Upper lobe of left lung (tissue), 6 donors: ENCODE data around the gene MEX3D. TPM values are rescaled to one million over a fixed set of nuclear protein-coding genes. Genes with fewer than 3 reads are reported as not detected.

Source experiments
- ATAC-seq, 2 donors: fragments of 200-7000 bp; cut with Tn5 transposase; one replicate each; pipeline ENCODE4 v1.9.1; 2022; ENCODE audit warnings: mild to moderate bottlenecking in 2 of 2, moderate library complexity in 2 of 2; ENCODE audit not compliant: low FRiP score in 2 of 2
- DNase-seq, 2 donors: peaks; one replicate each; pipeline ENCODE4 v3.0.0-alpha.2; 2019 to 2020
- H3K27ac ChIP-seq, 4 donors: fragments of 200-600 bp; sonication (generic); one replicate each; pipeline ENCODE4 v1.5.1; 2016 to 2019
- H3K27me3 ChIP-seq, 4 donors: fragments of 200-600 bp; sonication (generic); one replicate each; pipeline ENCODE4 v1.5.1; 2017 to 2019
- H3K36me3 ChIP-seq, 4 donors: fragments of 200-600 bp; sonication (generic); one replicate each; pipeline ENCODE4 v1.5.1; 2016 to 2019
- H3K4me1 ChIP-seq, 4 donors: fragments of 200-600 bp; sonication (generic); one replicate each; pipeline ENCODE4 v1.5.1; 2018 to 2019
- H3K4me3 ChIP-seq, 4 donors: fragments of 200-600 bp; sonication (generic); one replicate each; pipeline ENCODE4 v1.5.1; 2017 to 2019; ENCODE audit warnings: mild to moderate bottlenecking in 2 of 4, moderate library complexity in 1 of 4
- H3K9me3 ChIP-seq, 4 donors: fragments of 200-600 bp; sonication (generic); one replicate each; pipeline ENCODE4 v1.5.1; 2018 to 2019
- EP300 ChIP-seq, 4 donors: sonication (generic); formaldehyde crosslinking; IDR thresholded peaks; one replicate each; pipeline ENCODE4 v1.5.1; 2017; ENCODE audit warnings: antibody characterized with exemption in 4 of 4, control low read depth in 2 of 4
- POLR2A ChIP-seq, 4 donors: fragments of 450-650 bp; IDR thresholded peaks; one replicate each; pipeline ENCODE4 v1.5.1; 2016 to 2017; ENCODE audit warnings: antibody characterized with exemption in 4 of 4, mild to moderate bottlenecking in 2 of 4
- POLR2AphosphoS5 ChIP-seq, 2 donors: sonication (generic); formaldehyde crosslinking; IDR thresholded peaks; one replicate each; pipeline ENCODE4 v1.5.1; 2017; ENCODE audit warnings: antibody characterized with exemption in 2 of 2
- WGBS, 2 donors: methylation state at CpG; one replicate each; pipeline ENCODE4 v1.1.5; 2017 to 2018; 5-methylcytosine and 5-hydroxymethylcytosine counted together
- total RNA-seq, 6 donors: library from RNA; depleted of rRNA in 4 of 6; stranded (reverse); fragments of >200 nt in 4 of 6; gene quantifications; one replicate each; pipeline versions ENCODE4 v1.1.0 to v1.2.1, GENCODE V29; 2016 to 2021
- TF ChIP-seq, protein P1 (sequence below), 6 experiments: fragments of 450-650 bp in 4 of 6; fragments of 200-600 bp in 2 of 6; sonication (generic) in 2 of 6; IDR thresholded peaks; one replicate each; pipeline ENCODE4 v1.5.1; 2016 to 2019; ENCODE audit warnings: antibody characterized with exemption in 6 of 6
- donor health status: DM: no; HTN: no; CAD: no; lungs with moderate emphysema.
- donor health status: DM: no; HTN: yes; CAD: no; lungs with severe emphysema.

MEX3D gene
- total RNA-seq, 6 donors from 2014 or later = 18.0 to 43.7 (median 26.5) TPM

DNA sequence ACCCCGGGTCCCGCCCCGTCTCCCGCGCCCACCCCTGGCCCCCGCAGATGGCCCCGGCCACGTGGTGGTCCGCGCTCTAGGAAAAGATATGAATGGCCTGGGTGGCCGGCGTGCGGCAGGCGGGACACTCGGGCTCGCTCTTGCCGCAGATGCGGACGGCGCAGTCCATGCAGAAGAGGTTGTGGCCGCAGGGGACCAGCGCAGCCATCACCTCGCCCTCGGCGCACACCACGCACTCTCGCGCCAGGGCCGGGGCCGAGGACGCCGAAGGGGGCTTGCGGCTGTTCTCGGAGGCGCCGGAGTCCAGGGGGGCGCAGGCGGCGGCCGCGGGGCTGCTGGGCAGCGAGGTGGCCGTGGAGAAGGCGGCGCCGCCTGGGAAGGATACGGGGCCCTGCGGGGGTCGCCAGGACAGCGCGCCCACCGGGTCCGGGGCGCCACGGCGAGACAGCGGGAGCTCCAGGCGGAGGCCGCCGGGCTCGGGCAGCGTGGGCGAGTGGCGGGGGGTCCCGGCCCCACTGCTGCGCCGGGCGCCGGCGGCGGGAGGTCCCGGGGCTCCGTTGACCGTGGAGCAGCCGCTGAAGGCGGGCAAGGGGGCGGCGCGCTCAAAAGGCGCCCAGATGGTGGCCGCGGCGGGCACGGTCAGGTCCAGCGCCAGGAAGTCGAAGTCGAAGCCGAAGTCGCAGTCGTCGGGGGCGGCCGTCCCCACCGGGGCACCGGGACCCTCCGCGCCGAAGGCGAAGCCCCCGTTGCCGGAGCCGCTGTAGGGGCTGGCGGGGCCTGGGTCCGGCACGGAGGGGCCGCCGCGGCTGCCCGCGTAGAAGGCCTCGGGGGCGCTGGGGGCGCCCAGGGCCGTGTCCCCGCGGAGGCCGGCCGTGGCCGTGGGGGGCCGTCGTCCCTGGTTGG, 12.4 kb downstream of the MEX3D start:
- Histone ChIP-seq H3K36me3 (peaks cover 0 to 17% (median 7%) of the 10 kb centered on the region in 4 donors), H3K4me3 (no peak overlapping the region), H3K27me3 (no peaks in the 10 kb centered on the region), H3K27ac (no peak overlapping the region), H3K4me1 (no peaks in the 10 kb centered on the region), H3K9me3 (no peaks in the 10 kb centered on the region)
- ATAC-seq = no peak
- WGBS, 2 donors = 96 to 97% methylated on average over 100 to 110 of the region's 121 CpGs
- peak in 1 of 2 donors; percentile 82 for DNase-seq
- TF ChIP-seq EP300 (IDR thresholded peaks at IDR 0.05) (no peak), POLR2A (IDR thresholded peaks at IDR 0.05) (no peak), POLR2AphosphoS5 (IDR thresholded peaks at IDR 0.05) (no peak)
- TF ChIP-seq, protein P1, sequence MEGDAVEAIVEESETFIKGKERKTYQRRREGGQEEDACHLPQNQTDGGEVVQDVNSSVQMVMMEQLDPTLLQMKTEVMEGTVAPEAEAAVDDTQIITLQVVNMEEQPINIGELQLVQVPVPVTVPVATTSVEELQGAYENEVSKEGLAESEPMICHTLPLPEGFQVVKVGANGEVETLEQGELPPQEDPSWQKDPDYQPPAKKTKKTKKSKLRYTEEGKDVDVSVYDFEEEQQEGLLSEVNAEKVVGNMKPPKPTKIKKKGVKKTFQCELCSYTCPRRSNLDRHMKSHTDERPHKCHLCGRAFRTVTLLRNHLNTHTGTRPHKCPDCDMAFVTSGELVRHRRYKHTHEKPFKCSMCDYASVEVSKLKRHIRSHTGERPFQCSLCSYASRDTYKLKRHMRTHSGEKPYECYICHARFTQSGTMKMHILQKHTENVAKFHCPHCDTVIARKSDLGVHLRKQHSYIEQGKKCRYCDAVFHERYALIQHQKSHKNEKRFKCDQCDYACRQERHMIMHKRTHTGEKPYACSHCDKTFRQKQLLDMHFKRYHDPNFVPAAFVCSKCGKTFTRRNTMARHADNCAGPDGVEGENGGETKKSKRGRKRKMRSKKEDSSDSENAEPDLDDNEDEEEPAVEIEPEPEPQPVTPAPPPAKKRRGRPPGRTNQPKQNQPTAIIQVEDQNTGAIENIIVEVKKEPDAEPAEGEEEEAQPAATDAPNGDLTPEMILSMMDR (IDR thresholded peaks at IDR 0.05) = no peak

DNA sequence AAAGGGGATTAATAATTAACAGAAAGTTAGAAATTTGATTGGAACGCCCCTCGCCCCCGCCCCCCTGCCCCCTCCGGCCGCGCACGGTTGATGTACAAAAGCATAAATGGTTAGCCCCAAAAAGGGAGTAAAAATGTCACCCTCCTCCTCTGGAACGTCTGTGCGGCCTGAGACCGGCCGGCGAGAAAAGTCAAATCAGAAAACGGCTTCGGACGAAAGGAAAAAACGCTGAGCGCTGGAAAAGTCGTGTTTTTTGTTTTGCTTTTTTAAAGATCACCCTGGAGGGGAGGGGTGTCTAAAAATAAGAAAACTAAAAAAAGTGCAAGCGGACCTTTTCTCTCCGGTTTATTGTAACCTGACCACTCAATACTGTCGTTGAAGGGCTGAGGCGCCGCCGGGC, 13.2 kb downstream of the MEX3D start:
- H3K9me3 ChIP-seq = no peaks in the 10 kb centered on the region
- TF ChIP-seq POLR2A (IDR thresholded peaks at IDR 0.05) (no peak), POLR2AphosphoS5 (IDR thresholded peaks at IDR 0.05) (no peak), EP300 (IDR thresholded peaks at IDR 0.05) (no peak)
- TF ChIP-seq, protein P1 (IDR thresholded peaks at IDR 0.05) = no peak
- no peaks in the 10 kb centered on the region for H3K4me1 ChIP-seq
- DNase-seq = no peak
- no peak overlapping the region for H3K4me3 ChIP-seq
- peaks cover 0 to 17% (median 7%) of the 10 kb centered on the region in 4 donors for H3K36me3 ChIP-seq
- 92 to 93% methylated on average over 24 of the region's 24 CpGs for WGBS, 2 donors
- no peaks in the 10 kb centered on the region for H3K27me3 ChIP-seq
- no peak for ATAC-seq
- no peak overlapping the region for H3K27ac ChIP-seq

GRCh38 chr19:1553415-1553814, 14.7 kb downstream of the MEX3D start:
- no peak overlapping the region for H3K27ac ChIP-seq
- TF ChIP-seq POLR2A (IDR thresholded peaks at IDR 0.05) (no peak), POLR2AphosphoS5 (IDR thresholded peaks at IDR 0.05) (no peak), EP300 (IDR thresholded peaks at IDR 0.05) (no peak)
- TF ChIP-seq, protein P1 (IDR thresholded peaks at IDR 0.05) = no peak
- H3K4me1 ChIP-seq = no peaks in the 10 kb centered on the region
- no peak overlapping the region for H3K4me3 ChIP-seq
- DNase-seq = no peak
- H3K9me3 ChIP-seq = no peaks in the 10 kb centered on the region
- ATAC-seq = no peak
- H3K27me3 ChIP-seq = no peaks in the 10 kb centered on the region
- WGBS, 2 donors = 83 to 86% methylated on average over 10 of the region's 10 CpGs
- H3K36me3 ChIP-seq = peaks cover 0 to 17% (median 7%) of the 10 kb centered on the region in 4 donors

DNA sequence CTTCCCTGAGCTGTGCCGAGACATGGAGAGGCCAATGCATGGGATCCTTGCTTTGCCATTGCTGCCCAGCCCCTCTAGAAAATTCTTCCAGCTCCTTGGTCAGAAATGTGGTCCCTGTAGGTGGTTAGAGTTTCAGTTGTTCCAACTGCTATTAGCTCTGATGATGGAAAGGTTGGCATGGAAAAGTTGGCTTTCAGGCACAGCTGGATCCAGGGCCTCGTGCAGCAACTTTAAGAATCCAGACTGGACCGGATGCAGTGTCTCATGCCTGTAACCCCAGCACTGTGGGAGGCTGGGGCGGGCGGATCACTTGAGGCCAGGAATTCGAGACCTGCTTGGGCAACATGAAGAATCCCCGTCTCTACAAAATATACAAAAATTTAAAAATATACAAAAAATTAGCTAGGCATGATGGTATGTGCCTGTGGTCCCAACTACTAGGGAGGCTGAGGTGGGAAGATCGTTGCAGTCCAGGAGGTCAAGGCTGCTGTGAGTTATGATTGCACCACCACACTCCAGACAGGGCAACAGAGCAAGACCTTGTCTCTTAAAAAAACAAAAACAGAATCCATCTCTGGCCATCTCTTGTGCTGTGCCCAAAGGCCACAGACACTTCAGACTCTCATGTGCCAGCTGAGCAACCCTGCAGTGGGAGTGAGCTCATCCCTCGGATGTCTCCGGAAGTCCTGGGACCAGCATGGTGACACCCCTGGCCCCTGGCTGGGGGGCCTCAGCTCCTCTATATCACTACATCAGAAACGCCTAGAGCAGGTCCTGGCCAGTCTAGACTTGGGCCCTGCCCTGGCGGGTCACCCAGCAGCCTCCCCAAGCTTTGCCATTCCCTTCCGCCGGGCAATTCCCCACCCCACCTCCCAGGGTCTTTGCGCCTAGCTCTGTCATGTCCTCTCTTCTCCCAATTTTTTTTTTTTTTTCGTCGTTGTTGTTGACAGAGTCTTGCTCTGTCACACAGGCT, 16.8 kb downstream of the MEX3D start:
- Histone ChIP-seq H3K4me1 (peaks cover 0 to 2% (median under 1%) of the 10 kb centered on the region in 4 donors), H3K36me3 (peaks cover 0 to 11% (median 5%) of the 10 kb centered on the region in 4 donors), H3K9me3 (no peaks in the 10 kb centered on the region), H3K4me3 (no peak overlapping the region), H3K27ac (no peak overlapping the region), H3K27me3 (no peaks in the 10 kb centered on the region)
- ATAC-seq = peak in 1 of 2 donors; percentile 58
- WGBS, 2 donors = 82 to 88% methylated on average over 16 of the region's 17 CpGs
- TF ChIP-seq POLR2AphosphoS5 (IDR thresholded peaks at IDR 0.05) = no peak
- no peak for TF ChIP-seq EP300 (IDR thresholded peaks at IDR 0.05)
- TF ChIP-seq POLR2A (IDR thresholded peaks at IDR 0.05) = no peak
- TF ChIP-seq, protein P1 (IDR thresholded peaks at IDR 0.05) = no peak
- DNase-seq = no peak
